Ishikawa (cell line): Measurements from ENCODE around the gene MOB3B.

Experiments
- CREB1 ChIP-seq: IDR thresholded peaks from 2 replicates; pipeline ENCODE4 v1.6.1; 2012; ENCODE audit warnings: low read depth
- EP300 ChIP-seq: IDR thresholded peaks from 2 replicates; pipeline ENCODE4 v1.6.1; 2012; ENCODE audit warnings: borderline replicate concordance
- MAX ChIP-seq: IDR thresholded peaks from 2 replicates; pipeline ENCODE4 v1.6.1; 2012
- REST ChIP-seq: IDR thresholded peaks from 2 replicates; pipeline ENCODE4 v1.6.1; 2012; ENCODE audit warnings: low read depth, mild to moderate bottlenecking
- TEAD4 ChIP-seq: IDR thresholded peaks from 2 replicates; pipeline ENCODE4 v1.6.1; 2012
- YY1 ChIP-seq: IDR thresholded peaks from 2 replicates; pipeline ENCODE4 v1.6.1; 2012; ENCODE audit warnings: low read depth

- no peak for TF ChIP-seq TEAD4
- no peak for TF ChIP-seq CREB1
- TF ChIP-seq REST, result no peak
- TF ChIP-seq EP300, result no peak
- TF ChIP-seq MAX, result no peak
- TF ChIP-seq YY1, result no peak
These were observed 143.0 kb downstream of the MOB3B start for GRCh38 chr9:27386571-27387091.
